KBM-7 (cell line): ENCODE results near the gene CDH4.

ENCODE experiments used
- DNase-seq: peaks from one replicate; pipeline ENCODE4 v3.0.0-alpha.2; 2015
- in situ Hi-C: fragments of 300-500 bp; cut with MboI; formaldehyde crosslinking; loops from 2 replicates; pipeline ENCODE4 v1.14.3; 2020; ENCODE audit warnings: low sequenced_read_pairs, low pct_unique_long_range_greater_than_20kb, mixed read lengths

Gene CDH4

DNA sequence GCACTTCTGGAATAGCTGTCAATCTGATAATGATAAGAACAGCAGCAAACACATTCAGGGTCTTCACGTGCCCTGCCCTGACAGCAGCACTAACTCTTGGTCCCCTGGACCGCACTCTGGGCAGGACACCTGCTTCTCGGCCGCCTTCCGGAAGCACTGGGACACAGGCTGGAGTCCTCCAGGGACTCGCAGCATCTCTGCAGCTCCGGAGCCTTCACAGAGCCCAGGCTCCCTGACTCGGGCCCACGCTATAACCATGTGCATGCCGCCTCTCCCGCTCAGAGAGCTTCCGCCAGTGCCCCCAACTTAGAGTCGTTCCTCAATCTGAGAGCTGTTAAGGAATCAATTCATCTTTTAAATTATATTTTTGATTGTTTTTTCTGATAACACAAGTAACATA is 436.4 kb downstream of the CDH4 start:
- in situ Hi-C loops: no loop called here
- DNase-seq: no peak

DNA sequence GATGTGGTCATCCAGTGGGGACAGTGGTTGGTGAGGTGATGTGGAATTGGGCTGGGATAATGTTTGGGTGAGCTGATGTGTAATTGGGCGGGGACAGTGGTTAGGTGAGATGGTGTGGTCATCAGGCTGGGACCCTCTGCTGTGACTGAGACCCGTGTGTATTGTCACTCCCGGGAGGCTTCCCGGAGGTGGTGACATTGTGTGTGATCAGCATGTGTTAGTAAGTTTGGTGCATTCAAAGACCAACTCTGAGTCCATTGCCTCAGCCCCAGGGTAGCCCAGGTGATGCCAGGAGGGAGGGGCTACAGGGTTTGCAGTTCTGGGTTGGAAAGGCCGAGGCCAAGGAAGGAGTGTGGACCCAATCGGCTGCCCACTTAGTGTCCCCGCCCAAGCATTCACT is 438.1 kb downstream of the CDH4 start:
- no peak for DNase-seq
- in situ Hi-C loops: no loop called here

- in situ Hi-C loops: no loop called here
- no peak for DNase-seq
These were observed 439.2 kb downstream of the CDH4 start for GRCh38 chr20:61690993-61691838.

DNA sequence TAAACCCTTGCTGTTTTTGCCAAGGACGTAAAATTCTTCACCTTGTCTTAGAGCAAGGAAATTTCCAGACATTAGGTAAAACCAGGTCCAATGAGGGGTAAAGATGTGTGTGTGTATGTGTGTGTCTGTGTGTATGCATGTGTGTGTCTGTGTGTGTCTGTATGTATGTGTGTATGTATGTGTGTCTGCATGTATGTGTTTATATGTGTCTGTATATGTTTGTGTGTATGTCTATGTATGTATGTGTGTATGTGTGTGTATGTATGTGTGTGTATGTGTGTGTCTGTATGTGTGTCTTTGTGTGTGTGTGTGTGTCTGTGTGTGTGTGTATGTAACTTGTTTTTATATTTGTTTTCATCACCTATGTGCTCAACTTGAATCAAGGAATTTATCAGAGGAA is 439.9 kb downstream of the CDH4 start:
- in situ Hi-C loops: no loop called here
- DNase-seq: no peak

GRCh38 chr20:61692479-61692878 is 440.4 kb downstream of the CDH4 start:
- no peak for DNase-seq
- in situ Hi-C loops: no loop called here

DNA sequence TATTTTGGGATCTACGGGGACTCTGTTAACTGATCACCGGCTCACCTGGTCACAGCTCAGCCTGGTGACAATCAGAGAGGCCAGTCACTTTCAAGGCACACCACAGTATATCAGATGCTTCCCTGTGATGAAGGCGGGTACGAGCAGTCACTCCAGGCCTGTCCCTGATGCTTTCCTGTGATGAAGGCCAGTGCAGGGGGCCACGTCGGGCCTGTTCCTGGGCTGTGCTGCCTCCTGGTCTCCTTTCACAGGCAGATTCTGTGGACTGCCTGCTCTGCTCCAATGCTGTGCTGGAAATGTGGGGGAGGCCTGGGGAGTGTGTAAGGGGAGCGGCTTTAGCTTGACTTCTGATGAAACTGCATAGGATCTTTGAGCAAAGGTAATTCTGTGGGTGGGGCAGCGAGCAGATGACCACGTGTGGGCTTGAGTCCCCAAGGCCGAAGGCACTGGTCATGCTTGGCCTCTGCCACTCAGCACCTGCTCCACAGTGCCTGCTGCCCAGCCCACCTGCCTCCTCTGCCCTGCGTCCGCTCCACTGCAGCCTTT is 441.1 kb downstream of the CDH4 start:
- in situ Hi-C loops: no loop called here
- no peak for DNase-seq

DNA sequence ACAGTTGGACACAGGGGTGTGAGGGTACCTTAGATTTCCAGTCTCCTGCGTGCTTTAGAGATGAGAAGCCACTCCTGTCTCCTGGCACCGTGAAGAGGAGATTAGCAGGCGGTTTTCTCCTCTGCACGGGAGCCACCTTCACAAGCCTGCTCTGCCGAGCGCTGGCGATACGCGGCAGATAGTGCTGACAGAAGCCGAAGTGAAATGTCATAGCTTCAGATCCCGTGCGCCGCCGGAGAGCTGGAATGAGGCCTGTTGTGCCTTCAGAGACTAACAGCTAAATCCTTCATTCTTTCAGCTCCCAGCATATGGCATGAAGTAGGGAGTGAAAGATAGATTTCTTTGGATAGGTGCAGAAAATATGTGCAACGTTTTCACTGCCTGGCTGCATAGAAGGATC is 442.6 kb downstream of the CDH4 start:
- no peak for DNase-seq
- in situ Hi-C loops: no loop called here

GRCh38 chr20:61695741-61696140 is 443.7 kb downstream of the CDH4 start:
- in situ Hi-C loops: no loop called here
- DNase-seq: no peak

- no peak for DNase-seq
- in situ Hi-C loops: no loop called here
These were observed 444.2 kb downstream of the CDH4 start for GRCh38 chr20:61696181-61696735.

DNA sequence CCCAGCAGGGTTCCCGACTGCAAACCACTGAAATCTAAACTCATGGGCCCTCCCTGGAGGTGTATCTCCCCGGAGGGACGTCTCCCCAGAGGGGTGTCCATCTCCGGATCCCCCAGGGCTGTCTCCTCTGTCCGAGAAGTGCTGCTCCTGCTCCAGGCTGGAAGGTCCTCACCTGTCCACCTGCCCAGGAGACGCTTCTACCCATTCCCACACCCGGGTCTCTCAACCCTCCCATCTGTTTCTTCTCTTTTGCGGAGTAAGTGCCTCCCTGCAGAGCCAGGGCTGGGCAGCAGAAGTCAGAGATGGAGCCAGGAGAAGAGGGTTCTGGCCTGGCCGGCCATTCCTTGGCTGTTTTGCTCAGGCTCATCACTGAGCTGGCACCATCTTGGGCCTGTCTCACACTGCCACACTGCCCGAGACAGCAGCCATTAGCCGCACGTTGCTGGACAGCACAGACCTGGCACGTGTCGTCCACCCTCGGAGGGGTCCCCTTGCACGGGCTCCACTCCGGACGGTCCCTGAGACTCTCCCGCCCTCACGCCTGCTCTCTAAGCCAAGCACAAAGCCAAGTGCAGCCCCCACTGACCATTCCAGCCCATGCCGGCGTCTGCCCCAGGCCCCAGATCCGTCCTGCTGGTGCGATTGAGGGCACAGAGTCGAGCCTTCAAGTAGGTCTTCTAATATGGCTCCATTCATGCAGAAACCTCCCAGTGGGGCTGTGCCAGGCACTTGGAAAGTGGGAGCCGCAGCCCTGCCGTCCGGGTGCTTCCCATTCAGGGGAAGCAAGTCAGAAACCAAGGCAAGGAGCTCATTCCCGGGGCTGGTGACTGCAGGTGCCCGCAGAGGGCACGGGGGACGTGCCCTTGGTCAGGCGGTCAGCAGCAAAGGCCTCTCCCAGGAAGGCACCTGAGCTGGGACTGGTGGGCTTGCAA is 445.9 kb downstream of the CDH4 start:
- DNase-seq: no peak
- in situ Hi-C loops: no loop called here

GRCh38 chr20:61698598-61699494 is 446.8 kb downstream of the CDH4 start:
- no peak for DNase-seq
- in situ Hi-C loops: no loop called here

DNA sequence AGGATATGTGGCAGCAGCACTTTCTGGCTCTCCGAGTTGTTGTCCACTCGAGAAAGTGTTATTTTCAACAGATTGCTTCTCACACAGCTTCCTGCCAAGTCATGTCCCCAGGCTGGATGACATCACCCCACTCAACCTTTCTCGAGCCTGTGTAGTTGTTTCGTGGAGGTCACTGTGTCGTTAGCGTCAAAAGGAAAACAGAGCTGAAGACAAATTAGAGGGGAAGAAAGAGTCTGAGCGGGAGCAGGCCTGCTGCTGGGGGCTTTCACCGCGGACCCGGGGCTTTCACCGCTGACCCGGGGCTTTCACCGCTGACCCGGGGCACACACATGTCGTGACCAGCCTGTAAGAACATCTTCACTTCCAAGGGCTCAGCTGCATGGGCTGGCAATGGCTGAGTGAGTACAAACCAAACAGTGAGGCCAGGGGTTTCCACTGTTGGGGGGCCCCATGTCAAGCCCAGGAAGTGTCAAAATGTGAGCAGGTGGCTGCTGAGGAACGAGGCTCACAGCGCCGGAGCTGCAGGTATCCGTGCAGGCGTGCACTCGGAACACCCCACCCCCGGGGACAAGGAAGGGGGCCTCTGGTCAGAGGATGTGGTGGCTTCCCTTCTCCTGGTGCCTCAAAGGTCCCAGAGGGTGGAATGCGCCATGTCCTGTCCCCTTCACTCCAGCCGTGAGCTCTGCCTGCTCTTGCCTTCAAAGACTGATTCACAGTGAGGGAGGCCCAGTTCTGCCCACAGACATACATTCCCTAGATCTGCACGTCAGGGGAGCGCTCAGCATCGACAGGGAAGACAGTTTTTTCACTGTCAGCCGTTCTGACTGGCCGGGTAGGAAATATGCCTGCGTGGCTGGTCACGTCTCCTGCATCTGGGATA is 447.7 kb downstream of the CDH4 start:
- no peak for DNase-seq
- in situ Hi-C loops: no loop called here

DNA sequence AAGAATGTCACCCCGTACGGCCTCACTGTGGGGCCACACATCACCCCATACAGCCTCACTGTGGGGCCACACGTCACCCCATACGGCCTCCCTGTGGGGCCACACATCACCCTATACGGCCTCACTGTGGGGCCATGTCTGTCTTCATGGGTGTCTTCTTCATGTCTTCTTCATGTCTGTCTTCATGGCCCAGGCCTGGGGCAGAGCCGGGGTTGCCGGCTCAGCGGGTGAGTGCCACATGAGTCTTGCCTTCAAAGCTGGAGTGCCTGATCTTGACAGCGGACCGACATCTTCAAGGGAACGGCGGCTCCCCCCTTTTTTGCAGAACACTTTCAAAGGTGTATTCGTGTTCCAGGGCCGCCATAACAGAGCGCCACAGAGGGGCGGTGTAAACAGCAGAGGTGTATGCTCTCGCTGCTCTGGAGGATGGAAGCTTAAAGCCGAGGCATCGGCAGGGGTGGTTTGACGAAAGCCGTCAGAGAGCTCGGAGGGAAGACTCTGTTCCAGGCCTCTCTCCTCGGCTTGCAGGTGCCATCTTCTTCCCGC is 448.6 kb downstream of the CDH4 start:
- in situ Hi-C loops: no loop called here

DNA sequence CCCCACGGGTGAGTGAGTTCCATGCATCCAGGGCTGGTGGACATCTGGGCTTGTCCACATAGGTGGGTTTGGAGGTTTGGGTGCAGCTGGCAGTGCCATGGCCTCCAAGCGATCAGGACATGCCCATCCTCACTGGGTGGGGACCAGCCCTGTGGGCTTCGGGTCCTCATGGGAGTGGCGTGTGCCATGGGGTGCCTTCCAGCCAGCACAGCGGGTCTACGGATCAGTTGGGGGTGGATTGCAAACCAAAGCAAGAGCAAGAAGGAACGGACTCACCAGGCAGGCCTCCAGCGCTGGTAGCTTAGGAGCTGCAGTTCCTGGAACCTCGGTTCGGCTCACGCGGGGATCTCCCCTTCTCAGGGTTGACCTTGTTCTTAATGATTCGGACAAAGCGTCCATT is 449.3 kb downstream of the CDH4 start:
- in situ Hi-C loops: no loop called here
- no peak for DNase-seq

More for the DNA sequence above, 448.6 kb downstream of the CDH4 start:
- DNase-seq: no peak

- in situ Hi-C loops: no loop called here
- DNase-seq: no peak
These were observed 449.7 kb downstream of the CDH4 start for GRCh38 chr20:61701802-61702201.

DNA sequence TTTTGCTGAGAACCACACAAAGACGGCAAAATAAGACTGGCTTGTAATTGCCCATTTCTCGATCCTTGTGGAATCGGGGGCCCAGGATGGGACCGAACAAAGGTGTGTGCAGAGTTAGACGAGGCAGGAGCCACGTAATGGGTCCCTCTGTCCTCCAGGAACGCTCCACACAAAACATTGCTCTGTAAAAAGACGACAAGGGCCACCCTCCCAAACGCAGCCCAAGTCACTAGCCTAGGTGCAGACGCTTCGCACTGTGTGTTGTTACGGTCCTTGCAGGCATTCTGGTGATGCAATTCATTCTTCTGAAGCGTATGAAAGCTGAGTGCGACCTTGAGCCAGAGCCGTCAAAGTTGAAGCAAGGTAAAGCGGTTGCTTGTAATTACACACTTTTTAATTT is 450.2 kb downstream of the CDH4 start:
- in situ Hi-C loops: no loop called here
- no peak for DNase-seq

DNA sequence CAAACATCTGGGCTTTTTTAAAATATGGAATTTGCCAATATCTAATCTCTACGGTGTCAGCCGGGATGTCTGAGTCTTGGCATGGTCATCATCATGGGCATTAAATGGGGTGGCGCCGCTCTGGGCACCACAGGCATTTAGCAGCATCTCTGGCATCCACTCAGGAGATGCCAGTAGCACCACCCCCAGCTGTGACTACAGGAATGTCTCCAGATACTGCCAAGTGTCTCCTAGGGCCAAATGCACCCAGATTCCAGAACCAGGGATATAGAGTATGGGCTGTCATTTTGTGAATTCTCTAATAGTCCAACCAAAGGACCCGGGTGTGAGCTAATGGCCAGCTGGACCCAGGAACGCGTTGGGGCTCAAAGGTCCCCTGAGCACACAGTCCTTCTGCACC is 452.6 kb downstream of the CDH4 start:
- DNase-seq: no peak

More for the DNA sequence above, 452.6 kb downstream of the CDH4 start:
- in situ Hi-C loops: no loop called here
